ENCODE data around the gene USH1C. TPM values are rescaled to one million over a fixed set of nuclear protein-coding genes. Genes with fewer than 3 reads are reported as not detected.

USH1C gene
- total RNA-seq, 1 donor from 2014 or later: not detected

DNA sequence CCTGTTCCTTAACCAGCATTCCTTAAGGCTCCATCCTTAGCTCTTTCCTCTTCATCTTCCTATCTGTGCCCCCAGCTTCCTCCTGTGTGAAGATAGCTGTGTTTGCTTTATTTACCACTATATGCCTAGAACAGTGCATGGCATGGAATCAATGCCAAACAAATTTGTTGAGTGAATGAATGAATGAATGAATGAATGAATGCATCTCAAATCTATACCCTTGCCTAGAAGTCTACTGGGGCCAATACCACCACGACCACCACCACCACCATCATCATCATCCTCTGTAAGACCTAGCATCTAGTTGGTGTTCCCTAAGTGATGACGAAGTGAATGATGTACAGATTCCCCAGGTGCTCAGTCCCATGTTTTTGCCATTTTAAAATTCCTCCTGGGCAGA lies 2.0 kb upstream of the USH1C start:
- no peaks in the 10 kb centered on the region for H3K36me3 Mint-ChIP-seq (ENCODE audit: low read depth)
- H3K4me3 Mint-ChIP-seq: no peak overlapping the region
- DNase-seq (ENCODE audit: low read depth, low spot score): no peak
- peaks cover 7% of the 10 kb centered on the region for H3K4me1 Mint-ChIP-seq
- no peaks in the 10 kb centered on the region for H3K9me3 Mint-ChIP-seq
- no peak overlapping the region for H3K27ac Mint-ChIP-seq (ENCODE audit: unreplicated experiment)
- TF ChIP-seq, protein P1, sequence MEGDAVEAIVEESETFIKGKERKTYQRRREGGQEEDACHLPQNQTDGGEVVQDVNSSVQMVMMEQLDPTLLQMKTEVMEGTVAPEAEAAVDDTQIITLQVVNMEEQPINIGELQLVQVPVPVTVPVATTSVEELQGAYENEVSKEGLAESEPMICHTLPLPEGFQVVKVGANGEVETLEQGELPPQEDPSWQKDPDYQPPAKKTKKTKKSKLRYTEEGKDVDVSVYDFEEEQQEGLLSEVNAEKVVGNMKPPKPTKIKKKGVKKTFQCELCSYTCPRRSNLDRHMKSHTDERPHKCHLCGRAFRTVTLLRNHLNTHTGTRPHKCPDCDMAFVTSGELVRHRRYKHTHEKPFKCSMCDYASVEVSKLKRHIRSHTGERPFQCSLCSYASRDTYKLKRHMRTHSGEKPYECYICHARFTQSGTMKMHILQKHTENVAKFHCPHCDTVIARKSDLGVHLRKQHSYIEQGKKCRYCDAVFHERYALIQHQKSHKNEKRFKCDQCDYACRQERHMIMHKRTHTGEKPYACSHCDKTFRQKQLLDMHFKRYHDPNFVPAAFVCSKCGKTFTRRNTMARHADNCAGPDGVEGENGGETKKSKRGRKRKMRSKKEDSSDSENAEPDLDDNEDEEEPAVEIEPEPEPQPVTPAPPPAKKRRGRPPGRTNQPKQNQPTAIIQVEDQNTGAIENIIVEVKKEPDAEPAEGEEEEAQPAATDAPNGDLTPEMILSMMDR (conservative IDR thresholded peaks at IDR 0.05): no peak
- peaks cover 41% of the 10 kb centered on the region for H3K27me3 Mint-ChIP-seq (ENCODE audit: low read depth)

DNA sequence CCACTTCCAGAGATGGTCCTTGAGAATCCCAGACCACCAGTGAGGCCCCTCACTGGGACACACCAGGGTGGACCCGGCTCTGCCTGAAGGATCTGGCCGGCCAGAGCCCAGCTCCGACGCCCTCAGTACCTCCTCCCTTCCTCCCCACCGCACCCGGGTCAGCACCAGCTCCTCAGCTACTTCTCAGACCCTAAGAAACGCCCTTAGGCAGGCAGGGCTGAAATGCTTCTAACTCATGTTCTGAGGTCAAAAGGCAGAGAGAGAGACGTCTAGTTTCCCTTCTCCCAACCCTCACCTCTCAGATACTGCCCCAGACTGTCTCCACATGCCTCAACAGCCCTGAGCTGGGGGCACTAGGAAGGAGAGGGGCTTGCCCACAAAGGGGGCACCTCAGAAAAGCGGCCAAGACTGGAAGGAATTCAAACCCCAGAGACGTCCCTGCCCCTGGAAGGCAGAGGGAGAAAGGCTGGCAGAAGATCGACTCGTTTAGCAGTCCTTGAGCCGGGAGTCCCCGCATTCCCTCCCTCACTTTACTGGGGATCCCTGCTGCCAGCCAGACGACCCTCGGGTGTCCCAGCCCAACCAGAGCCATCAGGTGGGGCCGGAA lies 539 bp downstream of the USH1C start:
- no peak overlapping the region for H3K27ac Mint-ChIP-seq (ENCODE audit: unreplicated experiment)
- DNase-seq (ENCODE audit: low read depth, low spot score): no peak
- peaks cover 45% of the 10 kb centered on the region for H3K27me3 Mint-ChIP-seq (ENCODE audit: low read depth)
- H3K9me3 Mint-ChIP-seq: no peaks in the 10 kb centered on the region
- H3K36me3 Mint-ChIP-seq (ENCODE audit: low read depth): no peaks in the 10 kb centered on the region
- TF ChIP-seq, protein P1 (conservative IDR thresholded peaks at IDR 0.05): no peak
- peaks cover 7% of the 10 kb centered on the region for H3K4me1 Mint-ChIP-seq
- no peak overlapping the region for H3K4me3 Mint-ChIP-seq

DNA sequence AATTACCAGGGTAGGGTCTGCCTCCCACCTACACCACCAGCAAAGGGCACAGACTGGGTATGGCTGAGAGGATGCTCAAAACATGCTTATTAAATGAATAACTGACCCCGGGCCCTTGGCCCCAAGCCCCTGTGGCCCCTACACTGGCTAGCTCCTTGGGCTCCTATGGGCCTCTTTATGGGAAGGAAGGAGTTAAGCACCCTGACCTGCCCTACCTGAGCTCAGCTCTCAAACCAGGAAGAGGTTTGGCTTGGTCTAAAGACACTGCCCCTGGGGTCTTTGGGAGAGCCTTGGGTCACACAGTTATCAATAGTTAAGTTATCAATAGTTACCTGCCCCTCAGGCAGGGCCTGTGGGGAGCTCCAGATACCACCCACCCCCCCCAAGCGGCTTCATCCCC lies 1.2 kb downstream of the USH1C start:
- Mint-ChIP-seq H3K36me3 (ENCODE audit: low read depth) (no peaks in the 10 kb centered on the region), H3K27ac (ENCODE audit: unreplicated experiment) (no peak overlapping the region), H3K27me3 (ENCODE audit: low read depth) (peaks cover 46% of the 10 kb centered on the region), H3K4me3 (no peak overlapping the region), H3K9me3 (no peaks in the 10 kb centered on the region), H3K4me1 (peaks cover 7% of the 10 kb centered on the region)
- TF ChIP-seq, protein P1 (conservative IDR thresholded peaks at IDR 0.05): no peak
- no peak for DNase-seq (ENCODE audit: low read depth, low spot score)

DNA sequence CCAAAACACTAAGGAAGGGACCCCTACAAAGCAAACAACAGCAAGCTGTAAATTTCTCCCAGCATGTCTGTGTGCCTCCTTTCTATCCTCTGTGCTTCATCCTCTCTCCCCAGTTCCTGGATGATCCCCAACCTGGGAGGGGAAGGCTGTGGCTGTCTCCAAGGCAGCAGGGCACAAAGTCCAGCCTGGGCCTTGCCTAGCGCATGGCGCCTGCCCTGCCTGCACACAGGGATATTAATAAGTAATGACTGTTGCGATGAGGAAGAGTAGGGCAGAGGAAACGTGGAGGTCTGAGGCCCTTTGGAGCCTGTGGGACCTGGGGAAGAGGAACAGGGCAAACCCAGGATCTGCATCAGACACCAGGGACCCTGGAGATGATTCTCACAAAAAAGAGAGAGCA lies 2.0 kb downstream of the USH1C start:
- Mint-ChIP-seq H3K27me3 (ENCODE audit: low read depth) (peaks cover 49% of the 10 kb centered on the region), H3K36me3 (ENCODE audit: low read depth) (no peaks in the 10 kb centered on the region), H3K4me1 (peaks cover 5% of the 10 kb centered on the region), H3K9me3 (no peaks in the 10 kb centered on the region), H3K4me3 (no peak overlapping the region), H3K27ac (ENCODE audit: unreplicated experiment) (no peak overlapping the region)
- TF ChIP-seq, protein P1 (conservative IDR thresholded peaks at IDR 0.05): no peak
- DNase-seq (ENCODE audit: low read depth, low spot score): no peak

DNA sequence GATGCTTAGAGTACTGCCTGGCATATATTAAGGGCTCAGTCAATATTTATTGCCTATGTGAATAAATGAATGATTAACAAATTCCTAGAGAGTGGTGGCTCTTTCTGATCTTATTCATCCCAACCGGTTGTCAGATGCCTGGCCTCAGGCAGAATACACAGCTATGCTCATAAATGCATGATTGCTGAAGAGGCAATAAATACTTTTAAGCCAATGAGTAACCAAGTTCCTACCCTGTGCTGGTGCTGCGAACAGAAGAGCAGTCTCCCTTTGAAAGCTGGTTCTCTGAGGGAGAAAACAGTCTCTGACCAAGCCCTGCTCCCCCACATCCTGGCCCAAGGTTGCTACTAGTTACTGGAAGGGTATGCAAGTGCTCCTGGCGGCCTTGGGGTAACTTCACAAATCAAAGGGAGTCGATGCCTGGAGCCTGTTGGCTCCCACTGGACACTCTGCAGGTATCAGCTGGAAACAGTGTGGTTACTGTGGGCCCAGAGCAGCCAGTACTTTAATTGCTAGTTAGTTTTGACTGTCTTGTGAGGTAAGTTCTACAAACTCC lies 2.8 kb downstream of the USH1C start:
- H3K4me3 Mint-ChIP-seq: no peak overlapping the region
- no peak for DNase-seq (ENCODE audit: low read depth, low spot score)
- no peaks in the 10 kb centered on the region for H3K36me3 Mint-ChIP-seq (ENCODE audit: low read depth)
- TF ChIP-seq, protein P1 (conservative IDR thresholded peaks at IDR 0.05): no peak
- no peak overlapping the region for H3K27ac Mint-ChIP-seq (ENCODE audit: unreplicated experiment)
- peaks cover 47% of the 10 kb centered on the region for H3K27me3 Mint-ChIP-seq (ENCODE audit: low read depth)
- no peaks in the 10 kb centered on the region for H3K9me3 Mint-ChIP-seq
- H3K4me1 Mint-ChIP-seq: no peaks in the 10 kb centered on the region
